T1000 (cell line): ENCODE results near the gene ZSWIM2.
"Not testable (repeated sequence)": the region's sequence is repeated elsewhere in the genome, so short reads cannot be mapped to it uniquely, and the experiment has no call there.

Source experiments
- DNase-seq: peaks from one replicate; lab custom pipeline; 2025; ENCODE audit warnings: mixed read lengths; lab: John Stamatoyannopoulos, UW

The ZSWIM2 gene

DNA sequence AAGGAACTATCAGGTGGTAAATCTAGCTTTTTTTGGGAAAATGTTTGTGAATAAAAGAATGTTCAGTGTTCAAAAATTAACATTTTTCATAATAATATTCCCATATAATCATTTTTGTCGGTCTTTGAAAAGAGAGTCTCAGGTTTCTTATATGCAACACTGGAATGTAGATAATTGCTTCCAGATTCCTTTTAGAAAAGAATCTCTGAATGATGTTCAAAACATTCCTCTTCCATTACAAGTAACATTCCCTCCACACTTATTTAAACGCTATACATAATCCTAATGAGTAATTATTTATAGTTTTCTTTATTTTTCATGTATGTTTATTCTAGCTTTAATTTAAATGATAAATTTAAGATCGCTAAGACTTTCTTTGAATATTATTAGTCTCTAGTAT is 7.0 kb downstream of the ZSWIM2 start:
- DNase-seq: no peak

GRCh38 chr2:186835628-186836027 is 13.3 kb downstream of the ZSWIM2 start:
- DNase-seq: no peak

- DNase-seq: no peak
Observed at GRCh38 chr2:186827862-186828492, 21.0 kb downstream of the ZSWIM2 start.

GRCh38 chr2:186827411-186827810 is 21.6 kb downstream of the ZSWIM2 start:
- no peak for DNase-seq

GRCh38 chr2:186822323-186822722 is 26.6 kb downstream of the ZSWIM2 start:
- DNase-seq: no peak

DNA sequence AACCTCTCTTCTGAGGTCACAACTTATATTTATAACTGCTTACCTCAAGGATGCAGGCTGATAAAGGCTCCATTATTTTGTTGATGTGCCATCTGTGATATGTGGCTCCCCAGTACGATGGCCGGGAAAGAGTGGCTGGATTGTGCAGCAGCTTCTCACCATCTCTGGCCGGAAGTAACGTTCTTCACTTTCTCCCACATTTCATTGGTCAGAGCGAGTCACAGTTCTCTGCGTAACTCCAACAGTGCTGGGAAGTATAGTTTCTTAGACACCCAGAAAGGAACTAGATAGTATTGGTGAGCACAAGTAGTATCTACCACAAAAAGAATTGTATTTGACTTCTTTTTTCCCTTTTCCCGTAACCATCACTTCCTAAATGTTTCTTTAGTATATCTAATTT is 28.7 kb downstream of the ZSWIM2 start:
- no peak for DNase-seq

DNA sequence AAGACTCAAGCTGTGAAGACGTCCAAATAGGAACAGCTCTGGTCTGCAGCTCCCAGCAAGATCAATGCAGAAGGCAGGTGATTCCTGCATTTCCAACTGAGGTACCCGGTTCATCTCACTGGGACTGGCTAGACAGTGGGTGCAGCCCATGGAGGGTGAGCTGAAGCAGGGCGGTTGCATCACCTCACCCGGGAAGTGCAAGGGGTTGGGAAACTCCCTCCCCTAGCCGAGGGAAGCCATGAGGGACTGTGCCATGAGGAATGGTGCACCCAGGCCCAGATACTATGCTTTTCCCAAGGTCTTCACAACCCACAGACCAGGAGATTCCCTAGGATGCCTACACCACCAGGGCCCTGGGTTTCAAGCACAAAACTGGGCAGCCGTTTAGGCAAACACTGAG is 37.2 kb downstream of the ZSWIM2 start:
- not testable (repeated sequence) for DNase-seq

GRCh38 chr2:186806591-186806990 is 42.4 kb downstream of the ZSWIM2 start:
- no peak for DNase-seq

DNA sequence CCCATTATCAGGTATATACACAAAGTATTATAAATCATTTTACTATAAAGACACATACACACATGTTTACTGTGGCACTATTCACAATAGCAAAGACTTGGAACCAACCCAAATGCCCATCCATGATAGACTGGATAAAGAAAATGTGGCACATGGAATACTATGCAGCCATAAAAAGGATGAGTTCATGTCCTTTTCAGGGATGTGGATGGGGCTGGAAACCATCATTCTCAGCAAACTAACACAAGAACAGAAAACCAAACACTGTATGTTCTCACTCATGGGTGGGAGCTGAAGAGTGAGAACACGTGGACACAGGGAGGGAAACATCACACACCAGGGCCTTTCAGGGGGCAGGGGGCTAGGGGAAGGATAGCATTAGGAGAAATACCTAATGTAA is 50.4 kb downstream of the ZSWIM2 start:
- DNase-seq: not testable (repeated sequence)

DNA sequence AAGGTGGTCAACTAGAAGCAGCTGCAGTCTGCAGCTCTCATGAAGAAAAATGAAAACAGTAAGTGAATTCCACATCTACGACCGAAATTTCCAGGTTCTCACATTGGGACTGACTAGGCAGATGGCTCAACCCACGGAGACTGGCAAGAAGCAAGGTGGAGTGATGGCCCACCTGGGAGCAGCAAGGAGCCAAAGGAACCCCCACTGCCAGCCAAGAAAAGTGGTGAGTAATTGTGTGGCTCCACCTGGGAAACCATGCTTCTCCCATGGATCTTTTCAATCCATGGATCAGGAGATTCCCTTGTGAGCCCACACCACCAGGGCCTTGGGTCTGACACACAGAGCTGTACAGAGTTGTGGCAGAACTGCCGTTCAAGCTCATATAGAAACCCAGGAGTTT is 64.0 kb downstream of the ZSWIM2 start:
- no peak for DNase-seq

GRCh38 chr2:186783254-186783653 is 65.7 kb downstream of the ZSWIM2 start:
- no peak for DNase-seq

DNA sequence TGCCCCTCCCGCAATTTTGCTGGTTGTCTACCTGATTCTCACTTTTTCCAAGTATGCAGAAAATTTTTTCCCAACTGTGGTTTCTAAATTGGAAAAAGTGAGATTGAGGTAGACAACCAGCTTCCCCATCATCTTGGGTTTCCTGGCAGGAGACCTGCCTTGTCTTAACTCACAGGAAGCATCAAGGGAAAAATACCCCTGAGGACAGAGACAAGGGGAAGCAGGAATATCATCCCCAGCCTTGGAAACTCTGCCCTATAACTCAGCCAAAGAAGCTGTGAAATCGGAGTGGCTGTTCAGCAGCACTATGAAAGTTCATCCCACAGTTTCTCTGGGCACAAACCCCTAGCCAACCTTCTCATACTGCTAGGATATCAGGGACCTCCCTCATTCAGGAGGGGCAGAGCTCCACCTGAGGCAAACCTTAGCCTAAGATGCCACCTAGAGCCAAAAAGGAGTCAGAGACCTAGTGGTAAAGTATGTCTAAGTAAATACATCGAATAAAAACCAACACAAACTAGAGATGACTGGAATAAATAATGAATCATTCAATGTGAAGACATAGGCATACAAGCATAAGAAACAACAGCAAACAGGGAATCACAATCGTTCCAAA is 68.2 kb downstream of the ZSWIM2 start:
- DNase-seq: no peak
